DMS114 treated with DMSO at 0.1 percent for 48 hours (cell line): Measurements from ENCODE around the gene GPX4.
"Not testable (repeated sequence)": the region's sequence is repeated elsewhere in the genome, so short reads cannot be mapped to it uniquely, and the experiment has no call there.

Experiments used
- DNase-seq: peaks from one replicate; lab custom pipeline; 2025; ENCODE audit not compliant: unreplicated experiment; lab: John Stamatoyannopoulos, UW

GPX4 gene

GRCh38 chr19:1113986-1114483 is 10.2 kb downstream of the GPX4 start:
- DNase-seq = no peak

- DNase-seq = not testable (repeated sequence)
These were observed 10.9 kb downstream of the GPX4 start for GRCh38 chr19:1114728-1115127.

GRCh38 chr19:1115646-1116420 is 12.0 kb downstream of the GPX4 start:
- no peak for DNase-seq

GRCh38 chr19:1116726-1117581 is 13.2 kb downstream of the GPX4 start:
- DNase-seq = no peak

GRCh38 chr19:1117654-1118053 is 13.9 kb downstream of the GPX4 start:
- DNase-seq = no peak

- no peak for DNase-seq
These were observed 15.2 kb downstream of the GPX4 start for GRCh38 chr19:1118999-1119398.

GRCh38 chr19:1119475-1120217 is 15.9 kb downstream of the GPX4 start:
- DNase-seq = no peak

- DNase-seq = no peak
These were observed 17.6 kb downstream of the GPX4 start for GRCh38 chr19:1121395-1121794.

- DNase-seq = no peak
These were observed 18.5 kb downstream of the GPX4 start for GRCh38 chr19:1122021-1122971.

- no peak for DNase-seq
These were observed 19.2 kb downstream of the GPX4 start for GRCh38 chr19:1122972-1123363.

GRCh38 chr19:1123381-1123780 is 19.6 kb downstream of the GPX4 start:
- DNase-seq = no peak

- no peak for DNase-seq
These were observed 20.3 kb downstream of the GPX4 start for GRCh38 chr19:1123885-1124677.

- no peak for DNase-seq
These were observed 22.0 kb downstream of the GPX4 start for GRCh38 chr19:1125601-1126467.

GRCh38 chr19:1126984-1127760 is 23.4 kb downstream of the GPX4 start:
- no peak for DNase-seq

- no peak for DNase-seq
These were observed 24.3 kb downstream of the GPX4 start for GRCh38 chr19:1128106-1128505.

GRCh38 chr19:1129084-1129483 is 25.3 kb downstream of the GPX4 start:
- not testable (repeated sequence) for DNase-seq

- no peak for DNase-seq
These were observed 25.7 kb downstream of the GPX4 start for GRCh38 chr19:1129535-1129934.
